Endothelial cell of umbilical vein (primary cell): Measurements from ENCODE around the gene SF3B5.

Experiments used
- EZH2 ChIP-seq: IDR thresholded peaks from 2 replicates; pipeline ENCODE4 v1.6.1; 2012; ENCODE audit warnings: borderline replicate concordance, low read depth, mild to moderate bottlenecking, moderate library complexity, low read length, inconsistent platforms; ENCODE audit not compliant: severe bottlenecking
- GATA2 ChIP-seq: IDR thresholded peaks from 2 replicates; pipeline ENCODE4 v1.7.0; 2011; ENCODE audit warnings: low read depth, mild to moderate bottlenecking, moderate library complexity, mixed read lengths, low read length; ENCODE audit not compliant: insufficient read length, insufficient read depth
- TF ChIP-seq, protein P1 (sequence below), 2 donors: IDR thresholded peaks; 1 replicate in 1 of 2; 2 replicates in 1 of 2; pipeline ENCODE4 v1.5.1; 2011; ENCODE audit warnings: low read length in 2 of 2, mild to moderate bottlenecking in 2 of 2, moderate library complexity in 2 of 2, control low read depth in 1 of 2, inconsistent platforms in 1 of 2, low read depth in 1 of 2; ENCODE audit not compliant: insufficient read depth in 1 of 2; ENCODE audit errors: extremely low read depth in 1 of 2

- TF ChIP-seq EZH2 (no peak), GATA2 (no peak)
- TF ChIP-seq, protein P1, sequence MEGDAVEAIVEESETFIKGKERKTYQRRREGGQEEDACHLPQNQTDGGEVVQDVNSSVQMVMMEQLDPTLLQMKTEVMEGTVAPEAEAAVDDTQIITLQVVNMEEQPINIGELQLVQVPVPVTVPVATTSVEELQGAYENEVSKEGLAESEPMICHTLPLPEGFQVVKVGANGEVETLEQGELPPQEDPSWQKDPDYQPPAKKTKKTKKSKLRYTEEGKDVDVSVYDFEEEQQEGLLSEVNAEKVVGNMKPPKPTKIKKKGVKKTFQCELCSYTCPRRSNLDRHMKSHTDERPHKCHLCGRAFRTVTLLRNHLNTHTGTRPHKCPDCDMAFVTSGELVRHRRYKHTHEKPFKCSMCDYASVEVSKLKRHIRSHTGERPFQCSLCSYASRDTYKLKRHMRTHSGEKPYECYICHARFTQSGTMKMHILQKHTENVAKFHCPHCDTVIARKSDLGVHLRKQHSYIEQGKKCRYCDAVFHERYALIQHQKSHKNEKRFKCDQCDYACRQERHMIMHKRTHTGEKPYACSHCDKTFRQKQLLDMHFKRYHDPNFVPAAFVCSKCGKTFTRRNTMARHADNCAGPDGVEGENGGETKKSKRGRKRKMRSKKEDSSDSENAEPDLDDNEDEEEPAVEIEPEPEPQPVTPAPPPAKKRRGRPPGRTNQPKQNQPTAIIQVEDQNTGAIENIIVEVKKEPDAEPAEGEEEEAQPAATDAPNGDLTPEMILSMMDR (IDR thresholded peaks at IDR 0.05; ENCODE audit: extremely low read depth in 1 of 2, insufficient read depth in 1 of 2, low read depth in 1 of 2, low read length in 2 of 2): no peak
Measured at GRCh38 chr6:144066255-144066654, 29.1 kb downstream of the SF3B5 start.
